HepG2 (cell line): Measurements from ENCODE around the gene KIAA0232. TPM values are rescaled to one million over a fixed set of nuclear protein-coding genes. Genes with fewer than 3 reads are reported as not detected.

ENCODE experiments used
- ATAD3A ChIP-seq: sonication (generic); formaldehyde crosslinking; IDR thresholded peaks from 2 replicates; pipeline ENCODE4 v1.4.0; 2020; ENCODE audit warnings: missing genetic modification reagents
- BHLHE40 ChIP-seq: IDR thresholded peaks from 2 replicates; pipeline ENCODE4 v1.6.1; 2011; ENCODE audit warnings: low read length, improper control_type of control experiment
- FOXO1 ChIP-seq: sonication (generic); formaldehyde crosslinking; IDR thresholded peaks from 2 replicates; pipeline ENCODE4 v1.4.0; 2020; ENCODE audit warnings: missing genetic modification reagents
- HNF4A ChIP-seq: sonication (generic); formaldehyde crosslinking; IDR thresholded peaks from 2 replicates; pipeline ENCODE4 v1.4.0; 2020; ENCODE audit warnings: missing genetic modification reagents
- LCORL ChIP-seq, 2 experiments: fragments of 450-650 bp in 1 of 2; sonication (generic) in 1 of 2; formaldehyde crosslinking in 1 of 2; IDR thresholded peaks; 2 replicates each; pipeline versions ENCODE4 v1.5.0 to v1.6.1; 2017 to 2020; ENCODE audit warnings: antibody characterized with exemption in 1 of 2, missing genetic modification reagents in 1 of 2
- NR2F6 ChIP-seq, 2 experiments: IDR thresholded peaks; 2 replicates each; pipeline ENCODE4 v1.6.1; 2016; ENCODE audit warnings: antibody characterized with exemption in 1 of 2, mild to moderate bottlenecking in 1 of 2
- PHF20 ChIP-seq: sonication (generic); formaldehyde crosslinking; IDR thresholded peaks from 2 replicates; pipeline ENCODE4 v1.5.0; 2020; ENCODE audit warnings: mild to moderate bottlenecking, missing genetic modification reagents
- PLRG1 ChIP-seq: fragments of 450-650 bp; conservative IDR thresholded peaks from 2 replicates; pipeline ENCODE4 v1.6.1; 2016
- RCOR2 ChIP-seq: IDR thresholded peaks from 2 replicates; pipeline ENCODE4 v1.6.1; 2016; ENCODE audit warnings: missing biosample characterization, missing genetic modification reagents
- SALL1 ChIP-seq: sonication (generic); formaldehyde crosslinking; IDR thresholded peaks from 2 replicates; pipeline ENCODE4 v1.8.0; 2022; ENCODE audit warnings: mild to moderate bottlenecking, missing genetic modification reagents
- ZNF75D ChIP-seq: sonication (generic); formaldehyde crosslinking; IDR thresholded peaks from 2 replicates; pipeline ENCODE4 v1.8.1; 2023; ENCODE audit warnings: missing genetic modification reagents, mild to moderate bottlenecking, borderline replicate concordance
- ZNF766 ChIP-seq: sonication (generic); formaldehyde crosslinking; IDR thresholded peaks from 2 replicates; pipeline ENCODE4 v1.5.0; 2020; ENCODE audit warnings: missing genetic modification reagents, borderline replicate concordance
- polyA plus RNA-seq, 8 experiments: library from polyadenylated mRNA; depleted of rRNA in 3 of 8; stranded (reverse) in 7 of 8; unstranded in 1 of 8; fragments of >200 nt; fragmentation: Illumina TruSeq in 4 of 8; extraction: Trizol in 4 of 8; gene quantifications; 2 replicates each; pipeline versions ENCODE4 v1.2.1 to v1.2.3, GENCODE V29; 2011 to 2016; ENCODE audit warnings: low read depth in 4 of 8, missing spikeins in 1 of 8, mixed read lengths in 1 of 8; ENCODE audit not compliant: insufficient read depth in 1 of 8
- total RNA-seq, 5 experiments: library from RNA; depleted of rRNA; stranded (reverse); fragments of >200 nt; fragmentation: Illumina TruSeq; extraction: Trizol; gene quantifications; 2 replicates each; pipeline ENCODE4 v1.2.3, GENCODE V29; 2016; ENCODE audit warnings: low read depth in 1 of 5
- TF ChIP-seq, protein P1 (sequence below): sonication (generic); formaldehyde crosslinking; conservative IDR thresholded peaks from 2 replicates; pipeline ENCODE4 v1.4.0; 2020; ENCODE audit warnings: mild to moderate bottlenecking, missing genetic modification reagents, moderate library complexity
- TF ChIP-seq, protein P2 (sequence below): IDR thresholded peaks from 2 replicates; pipeline ENCODE4 v1.6.1; 2016; ENCODE audit warnings: missing genetic modification reagents, missing compliant biosample characterization
- TF ChIP-seq, protein P3 (sequence below), 2 experiments: sonication (generic) in 1 of 2; formaldehyde crosslinking in 1 of 2; IDR thresholded peaks; 2 replicates each; pipeline versions ENCODE4 v1.4.0 to v1.6.1; 2018 to 2020; ENCODE audit warnings: missing genetic modification reagents in 2 of 2, borderline replicate concordance in 1 of 2, low read depth in 1 of 2, mild to moderate bottlenecking in 1 of 2, missing biosample characterization in 1 of 2
- TF ChIP-seq, protein P4 (sequence below): IDR thresholded peaks from 2 replicates; pipeline ENCODE4 v1.6.1; 2016; ENCODE audit warnings: missing compliant biosample characterization, missing genetic modification reagents, borderline replicate concordance
- TF ChIP-seq, protein P5 (sequence below): sonication (generic); formaldehyde crosslinking; IDR thresholded peaks from 2 replicates; pipeline ENCODE4 v1.5.0; 2020; ENCODE audit warnings: mild to moderate bottlenecking, missing genetic modification reagents, borderline replicate concordance

KIAA0232 gene
- total and polyA plus RNA-seq, 2 of the 13 experiments (the other 11 are each of a cell fraction or from before 2014, with no cell fraction given), result 7.8 to 17.1 TPM

DNA sequence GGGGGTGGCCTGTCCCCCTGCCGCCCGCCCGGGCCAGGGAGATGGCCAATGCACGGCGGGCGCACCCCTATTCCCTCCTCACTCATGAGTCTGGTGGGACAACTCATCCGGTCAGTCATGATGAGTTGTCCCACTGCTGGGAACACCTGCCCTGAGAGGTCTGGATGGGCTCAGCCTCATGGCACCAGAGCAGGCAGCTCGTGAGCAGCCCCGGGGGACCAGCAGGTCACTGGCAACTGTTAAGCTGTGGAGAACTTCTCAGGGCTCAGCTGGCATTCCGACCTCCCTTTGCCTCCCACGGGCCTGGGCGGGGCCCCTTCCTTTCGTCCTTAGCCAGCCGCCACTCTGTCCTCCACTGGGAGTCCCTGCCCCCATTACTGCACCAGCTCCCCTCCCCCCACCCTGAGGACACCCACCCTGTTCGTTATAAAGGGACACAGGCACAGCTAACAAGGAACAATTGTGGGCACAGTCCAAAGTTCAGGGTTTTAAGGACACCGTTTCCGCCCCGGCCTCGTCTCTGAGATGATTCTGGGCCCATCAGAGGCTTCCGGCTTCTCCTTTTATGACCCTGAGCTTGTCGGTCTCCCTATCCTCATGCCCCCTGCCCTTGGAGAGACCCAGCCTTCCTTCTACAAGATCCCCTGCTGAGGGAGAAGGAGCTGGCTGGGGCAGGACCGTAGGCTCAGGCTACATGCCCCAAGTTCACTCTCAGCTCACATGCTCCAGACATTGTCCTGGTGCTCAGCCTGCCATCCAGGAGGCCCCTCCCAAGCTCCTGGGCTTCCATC lies 14.6 kb upstream of the KIAA0232 start (continued):
- TF ChIP-seq, protein P1, sequence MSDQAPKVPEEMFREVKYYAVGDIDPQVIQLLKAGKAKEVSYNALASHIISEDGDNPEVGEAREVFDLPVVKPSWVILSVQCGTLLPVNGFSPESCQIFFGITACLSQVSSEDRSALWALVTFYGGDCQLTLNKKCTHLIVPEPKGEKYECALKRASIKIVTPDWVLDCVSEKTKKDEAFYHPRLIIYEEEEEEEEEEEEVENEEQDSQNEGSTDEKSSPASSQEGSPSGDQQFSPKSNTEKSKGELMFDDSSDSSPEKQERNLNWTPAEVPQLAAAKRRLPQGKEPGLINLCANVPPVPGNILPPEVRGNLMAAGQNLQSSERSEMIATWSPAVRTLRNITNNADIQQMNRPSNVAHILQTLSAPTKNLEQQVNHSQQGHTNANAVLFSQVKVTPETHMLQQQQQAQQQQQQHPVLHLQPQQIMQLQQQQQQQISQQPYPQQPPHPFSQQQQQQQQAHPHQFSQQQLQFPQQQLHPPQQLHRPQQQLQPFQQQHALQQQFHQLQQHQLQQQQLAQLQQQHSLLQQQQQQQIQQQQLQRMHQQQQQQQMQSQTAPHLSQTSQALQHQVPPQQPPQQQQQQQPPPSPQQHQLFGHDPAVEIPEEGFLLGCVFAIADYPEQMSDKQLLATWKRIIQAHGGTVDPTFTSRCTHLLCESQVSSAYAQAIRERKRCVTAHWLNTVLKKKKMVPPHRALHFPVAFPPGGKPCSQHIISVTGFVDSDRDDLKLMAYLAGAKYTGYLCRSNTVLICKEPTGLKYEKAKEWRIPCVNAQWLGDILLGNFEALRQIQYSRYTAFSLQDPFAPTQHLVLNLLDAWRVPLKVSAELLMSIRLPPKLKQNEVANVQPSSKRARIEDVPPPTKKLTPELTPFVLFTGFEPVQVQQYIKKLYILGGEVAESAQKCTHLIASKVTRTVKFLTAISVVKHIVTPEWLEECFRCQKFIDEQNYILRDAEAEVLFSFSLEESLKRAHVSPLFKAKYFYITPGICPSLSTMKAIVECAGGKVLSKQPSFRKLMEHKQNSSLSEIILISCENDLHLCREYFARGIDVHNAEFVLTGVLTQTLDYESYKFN, result peak; percentile 74
- TF ChIP-seq BHLHE40, result no peak
- TF ChIP-seq, protein P2, sequence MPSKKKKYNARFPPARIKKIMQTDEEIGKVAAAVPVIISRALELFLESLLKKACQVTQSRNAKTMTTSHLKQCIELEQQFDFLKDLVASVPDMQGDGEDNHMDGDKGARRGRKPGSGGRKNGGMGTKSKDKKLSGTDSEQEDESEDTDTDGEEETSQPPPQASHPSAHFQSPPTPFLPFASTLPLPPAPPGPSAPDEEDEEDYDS (CRISPR knock-in tag), result no peak
- peak; percentile 28; the same call in 1 of the 2 replicates for TF ChIP-seq NR2F6 (IDR thresholded peaks at IDR 0.05)
- TF ChIP-seq NR2F6 (CRISPR knock-in tag; IDR thresholded peaks at IDR 0.05), result no peak
- TF ChIP-seq LCORL (IDR thresholded peaks at IDR 0.05), result no peak
- no peak; the same call in 1 of the 2 replicates for TF ChIP-seq LCORL (CRISPR knock-in tag; IDR thresholded peaks at IDR 0.05)
- peak; percentile 74 for TF ChIP-seq HNF4A
- TF ChIP-seq, protein P3, sequence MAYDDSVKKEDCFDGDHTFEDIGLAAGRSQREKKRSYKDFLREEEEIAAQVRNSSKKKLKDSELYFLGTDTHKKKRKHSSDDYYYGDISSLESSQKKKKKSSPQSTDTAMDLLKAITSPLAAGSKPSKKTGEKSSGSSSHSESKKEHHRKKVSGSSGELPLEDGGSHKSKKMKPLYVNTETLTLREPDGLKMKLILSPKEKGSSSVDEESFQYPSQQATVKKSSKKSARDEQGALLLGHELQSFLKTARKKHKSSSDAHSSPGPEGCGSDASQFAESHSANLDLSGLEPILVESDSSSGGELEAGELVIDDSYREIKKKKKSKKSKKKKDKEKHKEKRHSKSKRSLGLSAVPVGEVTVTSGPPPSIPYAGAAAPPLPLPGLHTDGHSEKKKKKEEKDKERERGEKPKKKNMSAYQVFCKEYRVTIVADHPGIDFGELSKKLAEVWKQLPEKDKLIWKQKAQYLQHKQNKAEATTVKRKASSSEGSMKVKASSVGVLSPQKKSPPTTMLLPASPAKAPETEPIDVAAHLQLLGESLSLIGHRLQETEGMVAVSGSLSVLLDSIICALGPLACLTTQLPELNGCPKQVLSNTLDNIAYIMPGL (CRISPR knock-in tag; IDR thresholded peaks at IDR 0.05; ENCODE audit: borderline replicate concordance in 1 of 2, low read depth in 1 of 2), result 0 out of 4 replicates have a peak, but pooled peaks of 1 of the 2 experiments have one; percentile 12
- peak; percentile 14; the same call in 1 of the 2 replicates for TF ChIP-seq FOXO1
- TF ChIP-seq SALL1 (CRISPR knock-in tag), result peak; percentile 46; the same call in 1 of the 2 replicates
- TF ChIP-seq ZNF766, result no peak
- TF ChIP-seq RCOR2, result no peak
- no peak for TF ChIP-seq PLRG1
- 0 out of 2 replicates have a peak, but pooled peaks have one; percentile 37 for TF ChIP-seq ATAD3A (CRISPR knock-in tag)
- TF ChIP-seq, protein P4, sequence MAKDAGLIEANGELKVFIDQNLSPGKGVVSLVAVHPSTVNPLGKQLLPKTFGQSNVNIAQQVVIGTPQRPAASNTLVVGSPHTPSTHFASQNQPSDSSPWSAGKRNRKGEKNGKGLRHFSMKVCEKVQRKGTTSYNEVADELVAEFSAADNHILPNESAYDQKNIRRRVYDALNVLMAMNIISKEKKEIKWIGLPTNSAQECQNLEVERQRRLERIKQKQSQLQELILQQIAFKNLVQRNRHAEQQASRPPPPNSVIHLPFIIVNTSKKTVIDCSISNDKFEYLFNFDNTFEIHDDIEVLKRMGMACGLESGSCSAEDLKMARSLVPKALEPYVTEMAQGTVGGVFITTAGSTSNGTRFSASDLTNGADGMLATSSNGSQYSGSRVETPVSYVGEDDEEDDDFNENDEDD (CRISPR knock-in tag), result no peak
- TF ChIP-seq, protein P5, sequence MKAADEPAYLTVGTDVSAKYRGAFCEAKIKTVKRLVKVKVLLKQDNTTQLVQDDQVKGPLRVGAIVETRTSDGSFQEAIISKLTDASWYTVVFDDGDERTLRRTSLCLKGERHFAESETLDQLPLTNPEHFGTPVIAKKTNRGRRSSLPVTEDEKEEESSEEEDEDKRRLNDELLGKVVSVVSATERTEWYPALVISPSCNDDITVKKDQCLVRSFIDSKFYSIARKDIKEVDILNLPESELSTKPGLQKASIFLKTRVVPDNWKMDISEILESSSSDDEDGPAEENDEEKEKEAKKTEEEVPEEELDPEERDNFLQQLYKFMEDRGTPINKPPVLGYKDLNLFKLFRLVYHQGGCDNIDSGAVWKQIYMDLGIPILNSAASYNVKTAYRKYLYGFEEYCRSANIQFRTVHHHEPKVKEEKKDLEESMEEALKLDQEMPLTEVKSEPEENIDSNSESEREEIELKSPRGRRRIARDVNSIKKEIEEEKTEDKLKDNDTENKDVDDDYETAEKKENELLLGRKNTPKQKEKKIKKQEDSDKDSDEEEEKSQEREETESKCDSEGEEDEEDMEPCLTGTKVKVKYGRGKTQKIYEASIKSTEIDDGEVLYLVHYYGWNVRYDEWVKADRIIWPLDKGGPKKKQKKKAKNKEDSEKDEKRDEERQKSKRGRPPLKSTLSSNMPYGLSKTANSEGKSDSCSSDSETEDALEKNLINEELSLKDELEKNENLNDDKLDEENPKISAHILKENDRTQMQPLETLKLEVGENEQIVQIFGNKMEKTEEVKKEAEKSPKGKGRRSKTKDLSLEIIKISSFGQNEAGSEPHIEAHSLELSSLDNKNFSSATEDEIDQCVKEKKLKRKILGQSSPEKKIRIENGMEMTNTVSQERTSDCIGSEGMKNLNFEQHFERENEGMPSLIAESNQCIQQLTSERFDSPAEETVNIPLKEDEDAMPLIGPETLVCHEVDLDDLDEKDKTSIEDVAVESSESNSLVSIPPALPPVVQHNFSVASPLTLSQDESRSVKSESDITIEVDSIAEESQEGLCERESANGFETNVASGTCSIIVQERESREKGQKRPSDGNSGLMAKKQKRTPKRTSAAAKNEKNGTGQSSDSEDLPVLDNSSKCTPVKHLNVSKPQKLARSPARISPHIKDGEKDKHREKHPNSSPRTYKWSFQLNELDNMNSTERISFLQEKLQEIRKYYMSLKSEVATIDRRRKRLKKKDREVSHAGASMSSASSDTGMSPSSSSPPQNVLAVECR, result no peak; the same call in 1 of the 2 replicates
- no peak for TF ChIP-seq PHF20 (CRISPR knock-in tag)
- 0 out of 2 replicates have a peak, but pooled peaks have one; percentile 54 for TF ChIP-seq ZNF75D (CRISPR knock-in tag)
